ENCODE results near the gene ARHGAP18.

GRCh38 chr6:129609635-129610034 is 100.3 kb downstream of the ARHGAP18 start:
- TF ChIP-seq ZBTB26 (CRISPR knock-in tag; IDR thresholded peaks at IDR 0.05; ENCODE audit: borderline replicate concordance) (no peak), ATF7-NPFF (CRISPR knock-in tag; IDR thresholded peaks at IDR 0.05; ENCODE audit: low read depth) (no peak), SNAPC2 (CRISPR knock-in tag; IDR thresholded peaks at IDR 0.05) (no peak), ZNF274 (CRISPR knock-in tag; IDR thresholded peaks at IDR 0.05) (no peak), BRD4 (CRISPR knock-in tag; IDR thresholded peaks at IDR 0.05) (no peak), ARHGAP35 (CRISPR knock-in tag; IDR thresholded peaks at IDR 0.05; ENCODE audit: borderline replicate concordance) (no peak)
- TF ChIP-seq, protein P1, sequence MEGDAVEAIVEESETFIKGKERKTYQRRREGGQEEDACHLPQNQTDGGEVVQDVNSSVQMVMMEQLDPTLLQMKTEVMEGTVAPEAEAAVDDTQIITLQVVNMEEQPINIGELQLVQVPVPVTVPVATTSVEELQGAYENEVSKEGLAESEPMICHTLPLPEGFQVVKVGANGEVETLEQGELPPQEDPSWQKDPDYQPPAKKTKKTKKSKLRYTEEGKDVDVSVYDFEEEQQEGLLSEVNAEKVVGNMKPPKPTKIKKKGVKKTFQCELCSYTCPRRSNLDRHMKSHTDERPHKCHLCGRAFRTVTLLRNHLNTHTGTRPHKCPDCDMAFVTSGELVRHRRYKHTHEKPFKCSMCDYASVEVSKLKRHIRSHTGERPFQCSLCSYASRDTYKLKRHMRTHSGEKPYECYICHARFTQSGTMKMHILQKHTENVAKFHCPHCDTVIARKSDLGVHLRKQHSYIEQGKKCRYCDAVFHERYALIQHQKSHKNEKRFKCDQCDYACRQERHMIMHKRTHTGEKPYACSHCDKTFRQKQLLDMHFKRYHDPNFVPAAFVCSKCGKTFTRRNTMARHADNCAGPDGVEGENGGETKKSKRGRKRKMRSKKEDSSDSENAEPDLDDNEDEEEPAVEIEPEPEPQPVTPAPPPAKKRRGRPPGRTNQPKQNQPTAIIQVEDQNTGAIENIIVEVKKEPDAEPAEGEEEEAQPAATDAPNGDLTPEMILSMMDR (CRISPR knock-in tag; IDR thresholded peaks at IDR 0.05) = no peak
- TF ChIP-seq, protein P2, sequence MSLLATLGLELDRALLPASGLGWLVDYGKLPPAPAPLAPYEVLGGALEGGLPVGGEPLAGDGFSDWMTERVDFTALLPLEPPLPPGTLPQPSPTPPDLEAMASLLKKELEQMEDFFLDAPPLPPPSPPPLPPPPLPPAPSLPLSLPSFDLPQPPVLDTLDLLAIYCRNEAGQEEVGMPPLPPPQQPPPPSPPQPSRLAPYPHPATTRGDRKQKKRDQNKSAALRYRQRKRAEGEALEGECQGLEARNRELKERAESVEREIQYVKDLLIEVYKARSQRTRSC (CRISPR knock-in tag; IDR thresholded peaks at IDR 0.05; ENCODE audit: low read depth) = no peak
